ENCODE measurements around the gene TMEM63A. TPM values are rescaled to one million over a fixed set of nuclear protein-coding genes. Genes with fewer than 3 reads are reported as not detected.
"Not testable (repeated sequence)": the region's sequence is repeated elsewhere in the genome, so short reads cannot be mapped to it uniquely, and the experiment has no call there.

Gene TMEM63A
- total and polyA plus RNA-seq, 2 of the 13 experiments (the other 11 are each of a cell fraction or from before 2014, with no cell fraction given): 23.9 to 53.3 TPM

GRCh38 chr1:225815526-225816178 lies 66.5 kb downstream of the TMEM63A start (continued):
- TF ChIP-seq, protein P1, sequence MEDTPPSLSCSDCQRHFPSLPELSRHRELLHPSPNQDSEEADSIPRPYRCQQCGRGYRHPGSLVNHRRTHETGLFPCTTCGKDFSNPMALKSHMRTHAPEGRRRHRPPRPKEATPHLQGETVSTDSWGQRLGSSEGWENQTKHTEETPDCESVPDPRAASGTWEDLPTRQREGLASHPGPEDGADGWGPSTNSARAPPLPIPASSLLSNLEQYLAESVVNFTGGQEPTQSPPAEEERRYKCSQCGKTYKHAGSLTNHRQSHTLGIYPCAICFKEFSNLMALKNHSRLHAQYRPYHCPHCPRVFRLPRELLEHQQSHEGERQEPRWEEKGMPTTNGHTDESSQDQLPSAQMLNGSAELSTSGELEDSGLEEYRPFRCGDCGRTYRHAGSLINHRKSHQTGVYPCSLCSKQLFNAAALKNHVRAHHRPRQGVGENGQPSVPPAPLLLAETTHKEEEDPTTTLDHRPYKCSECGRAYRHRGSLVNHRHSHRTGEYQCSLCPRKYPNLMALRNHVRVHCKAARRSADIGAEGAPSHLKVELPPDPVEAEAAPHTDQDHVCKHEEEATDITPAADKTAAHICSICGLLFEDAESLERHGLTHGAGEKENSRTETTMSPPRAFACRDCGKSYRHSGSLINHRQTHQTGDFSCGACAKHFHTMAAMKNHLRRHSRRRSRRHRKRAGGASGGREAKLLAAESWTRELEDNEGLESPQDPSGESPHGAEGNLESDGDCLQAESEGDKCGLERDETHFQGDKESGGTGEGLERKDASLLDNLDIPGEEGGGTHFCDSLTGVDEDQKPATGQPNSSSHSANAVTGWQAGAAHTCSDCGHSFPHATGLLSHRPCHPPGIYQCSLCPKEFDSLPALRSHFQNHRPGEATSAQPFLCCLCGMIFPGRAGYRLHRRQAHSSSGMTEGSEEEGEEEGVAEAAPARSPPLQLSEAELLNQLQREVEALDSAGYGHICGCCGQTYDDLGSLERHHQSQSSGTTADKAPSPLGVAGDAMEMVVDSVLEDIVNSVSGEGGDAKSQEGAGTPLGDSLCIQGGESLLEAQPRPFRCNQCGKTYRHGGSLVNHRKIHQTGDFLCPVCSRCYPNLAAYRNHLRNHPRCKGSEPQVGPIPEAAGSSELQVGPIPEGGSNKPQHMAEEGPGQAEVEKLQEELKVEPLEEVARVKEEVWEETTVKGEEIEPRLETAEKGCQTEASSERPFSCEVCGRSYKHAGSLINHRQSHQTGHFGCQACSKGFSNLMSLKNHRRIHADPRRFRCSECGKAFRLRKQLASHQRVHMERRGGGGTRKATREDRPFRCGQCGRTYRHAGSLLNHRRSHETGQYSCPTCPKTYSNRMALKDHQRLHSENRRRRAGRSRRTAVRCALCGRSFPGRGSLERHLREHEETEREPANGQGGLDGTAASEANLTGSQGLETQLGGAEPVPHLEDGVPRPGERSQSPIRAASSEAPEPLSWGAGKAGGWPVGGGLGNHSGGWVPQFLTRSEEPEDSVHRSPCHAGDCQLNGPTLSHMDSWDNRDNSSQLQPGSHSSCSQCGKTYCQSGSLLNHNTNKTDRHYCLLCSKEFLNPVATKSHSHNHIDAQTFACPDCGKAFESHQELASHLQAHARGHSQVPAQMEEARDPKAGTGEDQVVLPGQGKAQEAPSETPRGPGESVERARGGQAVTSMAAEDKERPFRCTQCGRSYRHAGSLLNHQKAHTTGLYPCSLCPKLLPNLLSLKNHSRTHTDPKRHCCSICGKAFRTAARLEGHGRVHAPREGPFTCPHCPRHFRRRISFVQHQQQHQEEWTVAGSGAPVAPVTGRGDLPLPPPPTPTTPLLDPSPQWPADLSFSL (CRISPR knock-in tag; IDR thresholded peaks at IDR 0.05): no peak
- no peak for TF ChIP-seq EP300 (IDR thresholded peaks at IDR 0.05; ENCODE audit: low read depth in 2 of 2, low read length in 2 of 2)
- no peak for TF ChIP-seq EP300 (CRISPR knock-in tag; IDR thresholded peaks at IDR 0.05; ENCODE audit: borderline replicate concordance)
- no peak for TF ChIP-seq U2AF1 (optimal IDR thresholded peaks at IDR 0.05; ENCODE audit: low read depth, low read length)
- no peak for TF ChIP-seq SP140L (CRISPR knock-in tag; IDR thresholded peaks at IDR 0.05; ENCODE audit: borderline replicate concordance)

DNA sequence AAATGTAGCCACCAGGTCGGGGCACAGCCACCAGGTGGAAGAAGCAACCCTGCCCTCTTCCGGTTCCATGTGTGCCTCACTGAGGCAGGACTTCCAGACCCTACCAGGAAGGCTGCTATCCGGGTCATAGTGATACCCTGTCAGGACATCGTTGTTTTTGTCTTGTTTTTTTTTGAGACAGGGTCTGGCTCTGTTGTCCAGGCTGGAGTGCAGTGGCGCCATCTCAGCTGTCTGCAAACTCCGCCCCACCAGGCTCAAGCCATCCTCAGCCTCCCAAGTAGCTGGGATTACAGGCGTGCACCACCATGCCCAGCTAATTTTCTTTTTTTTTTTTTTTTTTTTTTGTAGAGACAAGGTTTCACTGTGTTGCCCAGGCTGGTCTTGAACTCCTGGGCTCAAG lies 67.1 kb downstream of the TMEM63A start:
- Histone ChIP-seq H3K4me1 (ENCODE audit: insufficient read depth, low read length) (peaks cover 86% of the 10 kb centered on the region), H3K79me2 (ENCODE audit: insufficient read depth, low read length) (peaks cover 53% of the 10 kb centered on the region)
- peak; percentile 79 for TF ChIP-seq ZNF121 (CRISPR knock-in tag; IDR thresholded peaks at IDR 0.05)
- TF ChIP-seq ZNF460 (CRISPR knock-in tag; IDR thresholded peaks at IDR 0.05; ENCODE audit: borderline replicate concordance): 0 out of 2 replicates have a peak, but pooled peaks have one; percentile 10
- TF ChIP-seq ZBTB33 (CRISPR knock-in tag; IDR thresholded peaks at IDR 0.05): peak; percentile 51; the same call in 1 of the 2 replicates
- H3K4me3 ChIP-seq (replicated peaks in 1 of 3; ENCODE audit: insufficient read depth in 1 of 3, low read depth in 2 of 3, low read length in 3 of 3); in situ Hi-C loops (cut with HindIII; ENCODE audit: extremely low pct_ligation_motif_present, low pct_unique_long_range_greater_than_20kb); FAIRE-seq; H2AFZ ChIP-seq (ENCODE audit: low read length); POLR2A ChIA-PET; H3K27me3 ChIP-seq (ENCODE audit: control insufficient read depth in 1 of 2, insufficient read depth in 2 of 2, low read length in 2 of 2); H3K4me2 ChIP-seq (ENCODE audit: low read depth, low read length); CTCF ChIA-PET (ENCODE audit: low intra/inter-chr PET ratio, low total read pairs); H4K20me1 ChIP-seq (ENCODE audit: insufficient read depth, low read length); DNase-seq (ENCODE audit: low spot score); BruUV-seq (replicated peaks); ATAC-seq; H3K9ac ChIP-seq (ENCODE audit: insufficient read depth, low read depth, low read length); intact Hi-C loops (cut with micrococcal nuclease; ENCODE audit: unreplicated experiment); H3K9me3 ChIP-seq (ENCODE audit: low read length); H3K36me3 ChIP-seq (replicated peaks in 1 of 2; ENCODE audit: control insufficient read depth in 1 of 2, insufficient read depth in 2 of 2, low read length in 2 of 2); H3K27ac ChIP-seq (ENCODE audit: extremely low read length, insufficient read depth, low read length): not testable (repeated sequence)
- WGBS (ENCODE audit: low lambda C conversion rate): 97% methylated on average over 6 of the region's 7 CpGs

Data from HepG2 (cell line).